IPS DF 19.7 (cell line): ENCODE data around the gene UBAC1.
"Not testable (repeated sequence)": the region's sequence is repeated elsewhere in the genome, so short reads cannot be mapped to it uniquely, and the experiment has no call there.

Experiments
- DNase-seq: peaks from one replicate; pipeline ENCODE4 v3.0.0-alpha.2; 2013; ENCODE audit warnings: low read depth, low spot score

UBAC1 gene

DNA sequence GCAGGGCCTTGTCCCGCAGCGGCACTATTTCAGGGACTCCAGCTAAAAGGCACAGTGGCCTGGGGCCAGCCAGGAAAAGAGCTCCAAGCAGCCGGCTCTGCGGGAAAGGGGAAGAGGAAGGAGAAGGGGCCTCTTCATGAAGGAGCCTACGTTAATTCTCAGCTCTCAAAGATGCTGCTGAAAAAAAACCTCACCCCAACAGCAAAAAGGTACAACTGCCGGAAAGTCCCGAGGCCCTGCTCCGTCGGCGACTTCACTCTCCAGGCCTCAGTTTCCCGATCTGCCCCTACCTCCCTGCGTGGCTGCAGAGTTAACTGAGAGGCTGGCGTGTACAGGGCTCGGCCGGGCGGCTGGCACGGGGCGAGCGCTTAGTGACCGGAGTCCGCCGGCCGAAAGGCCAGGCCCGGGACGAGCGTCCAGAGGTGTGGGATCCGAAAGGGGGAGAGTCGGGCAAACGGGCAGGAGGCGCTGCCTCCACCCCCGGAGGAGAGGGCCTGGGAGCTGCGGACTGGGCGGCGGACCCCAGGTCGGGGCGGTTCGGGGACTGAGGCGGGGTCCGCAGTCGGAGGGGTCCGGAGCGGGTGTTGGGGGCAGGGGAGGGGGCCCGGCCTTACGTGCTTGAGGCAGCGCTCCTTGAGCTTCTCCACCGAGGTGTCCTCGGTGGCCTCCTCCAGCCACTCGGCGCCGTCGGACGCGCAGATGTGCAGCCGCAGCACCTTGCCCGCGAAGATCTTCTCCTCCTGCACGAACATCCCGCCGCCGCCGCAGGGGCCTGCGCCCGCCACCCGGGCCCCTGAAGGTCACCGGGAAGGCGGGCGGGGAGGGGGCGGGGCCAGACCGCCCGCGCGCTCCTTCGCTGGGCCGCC, 529 bp downstream of the UBAC1 start:
- DNase-seq: no peak

DNA sequence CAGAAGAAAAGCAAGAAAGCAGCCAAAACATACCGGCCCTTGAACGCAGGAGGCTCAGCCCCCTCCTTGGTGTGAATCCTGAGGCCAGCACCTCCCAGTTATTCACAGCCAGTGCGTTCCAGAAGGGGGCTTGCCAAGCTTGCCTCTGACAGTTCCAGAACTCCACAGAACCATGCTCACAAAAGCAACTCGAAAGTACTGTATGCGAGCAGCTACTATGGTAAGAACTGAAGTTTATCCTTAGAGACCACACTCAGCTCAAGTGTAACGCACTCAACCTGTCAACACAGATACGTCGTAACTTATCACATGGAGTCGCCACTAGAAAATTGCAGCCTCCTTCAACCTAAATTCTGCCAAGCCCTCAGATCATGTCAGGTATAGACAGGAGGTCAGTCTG, 1.4 kb downstream of the UBAC1 start:
- DNase-seq: no peak

DNA sequence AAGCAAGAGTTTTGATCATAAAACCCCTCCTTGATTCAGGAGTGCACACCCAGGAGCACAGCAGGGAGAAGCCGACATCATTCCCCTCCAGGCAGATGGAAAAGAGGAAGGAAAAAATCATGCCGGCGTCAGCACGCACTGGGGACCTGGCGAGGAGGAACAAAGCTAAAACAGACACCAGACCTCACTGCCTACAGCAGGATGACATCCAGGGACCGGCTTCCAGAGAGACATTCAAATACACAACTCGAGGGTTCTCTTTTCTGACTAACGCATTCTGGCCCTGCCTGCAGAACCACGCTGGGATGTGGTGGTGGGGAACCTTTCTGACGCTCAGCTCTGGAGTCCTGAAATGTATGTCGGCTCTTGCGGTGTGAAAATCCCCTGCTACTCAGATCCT, 2.7 kb downstream of the UBAC1 start:
- DNase-seq: no peak

DNA sequence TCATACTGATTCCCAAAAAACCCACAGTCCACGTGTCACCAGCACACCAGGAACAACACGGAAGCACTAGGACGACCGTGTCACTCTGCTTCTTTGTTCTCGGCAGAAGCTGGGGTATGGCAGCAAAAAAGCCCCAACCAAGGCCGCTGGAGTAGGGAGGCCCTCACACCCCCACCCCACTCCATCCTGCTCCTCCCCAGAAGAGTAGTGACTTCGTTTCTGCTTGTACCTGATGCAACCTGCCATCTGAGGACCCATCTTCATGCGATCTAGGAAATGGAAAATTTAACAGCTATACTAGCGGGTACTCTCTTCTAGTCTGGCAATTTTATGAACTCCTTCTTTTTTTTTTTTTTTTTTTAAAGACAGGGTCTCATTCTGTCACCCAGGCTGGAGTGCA, 3.7 kb downstream of the UBAC1 start:
- no peak for DNase-seq

DNA sequence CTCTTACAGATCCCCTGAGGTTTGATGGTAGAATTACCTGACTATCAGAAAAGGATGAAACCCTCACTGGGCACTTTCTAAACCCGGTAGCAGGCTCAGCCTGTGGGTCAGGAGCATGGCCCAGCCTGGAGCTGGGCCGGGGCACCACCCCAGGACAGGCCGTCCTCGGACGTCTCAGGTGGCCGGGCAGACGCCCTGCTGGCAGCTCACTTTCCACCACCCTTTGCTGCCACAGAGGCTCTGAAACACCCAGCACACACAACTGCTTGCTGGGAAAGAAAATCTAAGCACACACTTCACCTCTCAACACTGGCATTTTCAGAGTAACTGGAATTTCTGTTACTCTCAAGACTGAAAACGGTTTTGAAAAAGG, 4.4 kb downstream of the UBAC1 start:
- DNase-seq: no peak

DNA sequence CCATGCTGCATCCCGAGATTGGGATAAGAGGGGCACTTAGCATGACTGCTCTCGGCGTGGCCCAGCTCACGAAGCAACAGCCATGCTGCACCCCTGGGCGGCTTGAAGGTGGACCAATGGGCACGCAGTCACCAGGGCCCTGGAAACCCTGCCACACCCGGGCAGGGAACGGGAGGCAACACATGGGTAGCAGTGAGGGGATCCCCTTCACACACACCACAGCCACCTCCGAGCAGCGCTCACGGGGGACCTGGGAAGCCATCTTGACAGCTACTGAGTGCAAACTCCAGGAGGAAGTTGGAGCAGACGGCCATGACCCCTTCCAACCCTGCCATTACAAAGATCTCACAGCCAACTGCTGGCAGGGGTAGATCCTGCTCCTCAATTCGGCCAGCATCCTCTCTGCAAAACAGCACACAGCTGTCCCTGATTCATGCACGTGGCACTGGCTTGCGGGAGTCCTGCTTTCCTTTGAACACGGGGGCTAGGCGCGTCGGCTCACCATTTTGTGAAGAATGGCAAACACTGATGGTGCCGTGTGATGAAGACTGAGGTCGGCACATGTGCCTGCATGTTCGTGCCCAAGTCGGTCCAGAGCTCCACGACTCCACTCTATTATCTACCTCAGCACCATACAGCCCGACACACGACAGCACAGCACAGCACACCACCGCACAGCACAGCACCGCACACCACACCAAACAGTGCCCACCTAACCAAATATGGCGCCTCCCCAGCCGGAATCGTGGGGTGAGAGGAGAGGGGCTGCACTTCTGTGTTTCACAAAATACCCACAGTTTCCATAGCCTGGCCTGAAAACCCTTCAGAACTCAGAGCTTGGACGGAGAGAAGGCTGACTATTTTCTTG, 5.0 kb downstream of the UBAC1 start:
- no peak for DNase-seq

DNA sequence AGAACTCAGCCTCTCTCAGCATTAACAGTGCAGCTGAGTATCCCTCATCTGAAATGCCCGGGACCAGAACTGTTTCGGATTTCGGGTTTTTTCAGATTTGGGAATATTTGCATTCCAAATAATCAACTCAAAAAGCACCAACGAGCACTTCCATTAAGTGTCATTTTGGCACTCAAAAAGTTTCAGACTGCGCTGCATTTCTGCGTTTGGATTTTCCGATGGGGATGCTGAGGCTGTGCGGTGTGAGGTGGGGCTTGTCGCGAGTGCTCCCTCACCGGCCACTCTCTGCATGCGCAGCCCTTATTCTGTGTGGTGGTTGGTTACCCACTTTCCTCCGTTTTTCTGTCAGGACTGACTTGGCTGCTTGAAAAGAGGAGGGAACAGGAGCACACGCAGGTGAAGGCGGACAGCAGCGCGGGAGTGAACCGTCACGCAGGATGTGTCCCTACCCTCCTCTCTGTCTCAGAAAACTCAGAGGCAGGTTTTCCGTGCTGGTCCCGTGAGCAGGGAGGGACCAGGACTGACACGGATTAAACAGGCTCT, 8.4 kb downstream of the UBAC1 start:
- no peak for DNase-seq

DNA sequence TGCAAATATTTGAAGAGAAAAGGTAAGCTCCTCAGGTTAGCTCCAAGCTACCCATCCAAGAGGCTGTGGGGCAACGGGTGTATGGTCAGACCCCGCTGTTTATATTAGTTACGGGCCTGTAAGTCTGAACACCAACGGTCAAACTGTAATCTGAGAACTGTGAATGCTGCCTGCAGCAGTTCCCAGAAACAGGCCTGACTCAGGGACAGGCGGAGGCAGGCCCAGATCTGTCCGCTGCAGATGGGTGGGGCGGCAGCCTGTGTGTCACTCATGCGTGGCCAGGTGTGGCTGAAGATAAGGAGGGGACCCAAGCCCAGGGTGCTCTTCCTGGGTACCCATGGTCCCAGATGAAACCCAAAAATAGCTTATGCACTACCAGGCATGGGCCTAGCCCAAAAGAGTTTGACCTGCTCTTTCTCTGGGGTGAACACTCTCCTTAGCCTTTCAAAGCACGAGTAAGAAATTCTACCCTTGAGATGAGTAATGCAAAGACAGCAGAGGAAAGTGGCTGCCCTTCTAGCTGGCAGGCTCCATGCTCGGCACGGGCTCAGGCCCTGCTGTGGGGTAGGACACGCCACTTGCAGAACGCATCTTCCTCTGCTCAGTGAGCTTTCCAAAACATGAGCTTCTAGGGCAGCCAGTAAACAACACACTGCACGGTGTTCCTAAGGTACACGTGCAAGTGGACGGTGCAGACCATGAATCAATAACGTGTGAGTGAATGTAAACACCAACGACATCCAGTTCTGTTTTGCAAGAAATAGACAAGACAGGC, 9.1 kb downstream of the UBAC1 start:
- no peak for DNase-seq

DNA sequence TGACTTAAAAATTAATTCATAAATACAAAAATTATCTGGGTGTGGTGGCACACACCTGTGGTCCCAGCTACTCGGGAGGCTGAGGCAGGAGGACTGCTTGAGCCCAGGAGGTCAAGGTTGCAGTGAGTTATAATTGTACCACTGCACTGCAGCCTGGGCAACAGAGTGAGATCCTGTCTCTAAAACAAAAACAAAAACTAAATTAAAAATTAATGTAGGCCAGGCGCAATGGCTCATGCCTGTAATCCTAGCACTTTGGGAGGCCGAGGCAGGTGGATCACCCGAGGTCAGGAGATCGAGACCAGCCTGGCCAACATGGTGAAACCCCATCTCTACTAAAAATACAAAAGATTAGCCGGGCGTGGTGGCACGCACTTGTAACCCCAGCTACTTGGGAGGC, 9.9 kb downstream of the UBAC1 start:
- DNase-seq: not testable (repeated sequence)

DNA sequence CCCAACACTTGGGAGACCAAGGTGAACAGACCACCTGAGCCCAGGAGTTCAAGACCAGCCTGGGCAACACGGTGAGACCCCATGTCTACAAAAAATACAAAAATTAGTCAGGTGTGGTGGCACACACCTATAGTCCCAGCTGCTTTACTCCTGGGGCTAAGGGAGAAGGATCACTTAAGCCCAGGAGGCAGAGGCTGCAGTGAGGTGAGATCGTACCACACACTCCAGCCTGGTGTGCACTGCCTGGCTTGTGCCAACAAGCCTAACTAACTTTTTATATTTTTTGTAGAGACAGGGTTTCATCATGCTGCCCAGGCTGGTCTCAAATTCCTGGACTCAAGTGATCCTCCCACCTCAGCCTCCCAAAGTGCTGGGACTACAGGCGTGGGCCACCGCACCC, 10.3 kb downstream of the UBAC1 start:
- DNase-seq: not testable (repeated sequence)

DNA sequence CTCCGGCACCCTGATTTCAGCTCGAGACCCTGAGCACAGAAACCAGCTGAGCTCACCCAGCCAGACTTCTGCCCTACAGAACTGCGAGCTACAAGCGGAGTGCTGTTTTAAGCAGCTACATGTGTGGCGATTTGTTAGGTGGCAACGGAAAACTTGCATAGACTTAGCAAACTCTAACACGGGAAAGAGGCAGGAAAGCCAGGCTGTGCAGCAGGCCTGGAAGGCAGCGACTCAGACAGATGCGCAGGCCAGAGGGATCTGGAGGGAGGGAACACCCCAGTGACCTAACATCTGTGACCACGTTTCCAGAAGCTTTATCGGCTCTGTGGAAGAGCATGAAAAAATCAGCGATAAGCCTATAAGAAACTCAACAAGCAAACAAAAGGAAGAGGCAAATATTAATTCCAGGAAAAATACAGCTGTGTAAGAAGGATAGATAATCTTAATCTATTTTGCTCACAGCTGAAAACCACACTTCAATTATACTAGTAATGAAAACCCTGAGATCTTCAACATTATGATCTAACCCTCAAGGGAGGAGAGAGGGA, 11.0 kb downstream of the UBAC1 start:
- no peak for DNase-seq

DNA sequence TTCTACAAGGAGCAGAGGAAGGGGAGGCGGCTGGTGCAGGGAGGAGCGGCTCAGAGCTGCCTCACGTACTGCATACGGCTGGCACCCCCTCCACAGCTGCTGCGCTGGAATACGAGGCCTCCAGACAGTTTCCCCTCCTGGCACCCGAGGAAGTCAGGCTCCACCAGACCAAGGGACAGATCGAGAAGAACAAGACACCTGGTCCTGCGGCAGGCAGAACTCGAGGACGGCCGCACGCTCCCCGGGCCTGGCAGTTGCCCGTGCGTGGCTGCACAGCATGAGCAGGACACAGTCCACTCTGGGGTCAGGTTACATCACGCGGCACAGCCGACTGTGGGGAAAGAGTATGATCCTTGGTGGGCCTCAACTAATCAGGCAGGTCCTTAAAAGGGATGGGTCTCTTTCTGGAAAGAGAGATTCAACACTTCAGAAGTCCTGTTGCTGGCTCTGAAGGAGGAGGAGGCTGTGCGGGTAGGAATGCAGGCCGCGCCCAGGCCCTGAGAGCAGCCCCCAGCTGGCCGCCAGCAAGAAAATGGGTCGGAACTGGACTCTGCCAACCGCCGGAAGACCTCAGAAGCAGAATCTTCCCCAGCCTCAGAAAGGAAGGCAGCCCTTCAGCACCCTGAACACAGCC, 11.6 kb downstream of the UBAC1 start:
- no peak for DNase-seq

DNA sequence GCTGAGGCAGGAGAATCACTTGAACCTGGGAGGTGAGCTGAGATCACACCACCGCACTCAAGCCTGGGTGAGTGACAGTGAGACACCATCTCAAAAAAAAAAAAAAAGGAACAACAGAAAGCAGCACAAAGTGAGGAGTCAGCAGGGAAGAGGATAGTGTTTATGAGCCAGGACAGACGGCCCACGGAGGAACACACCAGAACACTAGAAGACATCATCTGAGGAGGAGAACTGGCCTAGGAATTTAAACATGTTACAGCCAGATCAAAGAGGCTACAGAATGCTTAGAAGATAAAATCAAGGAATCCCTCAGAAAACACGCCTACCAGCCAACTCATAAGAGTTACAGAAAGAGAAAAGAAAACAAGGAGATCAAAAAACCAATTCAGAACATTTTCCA, 12.2 kb downstream of the UBAC1 start:
- DNase-seq: no peak

DNA sequence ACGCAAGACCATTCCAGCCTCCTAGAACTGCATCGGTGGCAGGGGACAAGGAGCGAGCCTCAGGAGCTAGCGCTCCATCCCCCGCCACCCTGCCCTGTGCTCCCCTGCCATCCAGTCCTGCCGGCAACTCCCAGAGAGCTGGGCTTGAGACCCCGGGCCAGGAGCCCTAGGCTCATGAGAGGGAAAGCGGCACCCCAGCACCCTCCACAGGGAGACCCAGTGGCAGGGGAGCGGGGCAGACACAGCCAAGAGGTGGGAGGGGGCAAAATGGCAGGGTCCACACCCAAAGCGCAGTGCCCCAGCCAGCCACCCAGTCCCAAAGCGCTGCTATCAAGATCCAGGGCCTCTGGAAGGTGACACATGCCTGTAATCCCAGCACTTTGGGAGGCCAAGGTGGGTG, 12.7 kb downstream of the UBAC1 start:
- DNase-seq: no peak

DNA sequence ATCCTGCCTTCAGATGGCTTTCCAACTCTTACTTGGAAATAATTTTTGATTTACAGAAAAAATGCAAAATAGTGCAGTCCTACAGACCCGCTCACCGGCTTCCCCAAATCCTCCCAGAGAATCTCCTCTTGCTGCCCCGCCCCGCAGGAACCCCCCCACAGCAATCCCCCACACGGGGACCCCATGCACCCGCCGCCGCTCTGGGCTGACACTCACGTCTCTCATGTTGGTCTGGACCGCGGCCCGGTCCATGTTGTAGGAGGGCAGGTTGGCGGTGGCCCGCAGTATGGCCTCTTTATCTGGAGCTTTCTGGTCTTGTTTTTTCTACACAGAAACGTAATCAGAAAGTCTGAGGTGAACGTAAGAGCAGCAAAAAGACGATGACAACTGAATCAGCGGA, 13.6 kb downstream of the UBAC1 start:
- no peak for DNase-seq

DNA sequence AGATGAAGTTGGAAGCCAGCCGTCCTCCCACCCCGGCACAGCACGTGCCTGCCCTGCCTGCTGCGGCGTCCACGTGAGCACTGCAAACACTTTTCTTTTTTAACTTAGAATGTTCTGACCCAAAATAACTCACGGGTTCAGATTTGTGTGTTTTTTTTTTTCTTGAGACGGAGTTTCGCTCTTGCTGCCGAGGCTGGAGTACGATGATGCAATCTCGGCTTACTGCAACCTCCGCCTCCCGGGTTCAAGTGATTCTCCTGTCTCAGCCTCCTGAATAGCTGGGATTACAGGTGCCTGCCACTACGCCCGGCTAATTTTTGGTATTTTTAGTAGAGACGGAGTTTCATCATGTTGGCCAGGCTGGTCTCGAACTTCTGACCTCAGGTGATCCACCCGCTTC, 14.1 kb downstream of the UBAC1 start:
- not testable (repeated sequence) for DNase-seq

DNA sequence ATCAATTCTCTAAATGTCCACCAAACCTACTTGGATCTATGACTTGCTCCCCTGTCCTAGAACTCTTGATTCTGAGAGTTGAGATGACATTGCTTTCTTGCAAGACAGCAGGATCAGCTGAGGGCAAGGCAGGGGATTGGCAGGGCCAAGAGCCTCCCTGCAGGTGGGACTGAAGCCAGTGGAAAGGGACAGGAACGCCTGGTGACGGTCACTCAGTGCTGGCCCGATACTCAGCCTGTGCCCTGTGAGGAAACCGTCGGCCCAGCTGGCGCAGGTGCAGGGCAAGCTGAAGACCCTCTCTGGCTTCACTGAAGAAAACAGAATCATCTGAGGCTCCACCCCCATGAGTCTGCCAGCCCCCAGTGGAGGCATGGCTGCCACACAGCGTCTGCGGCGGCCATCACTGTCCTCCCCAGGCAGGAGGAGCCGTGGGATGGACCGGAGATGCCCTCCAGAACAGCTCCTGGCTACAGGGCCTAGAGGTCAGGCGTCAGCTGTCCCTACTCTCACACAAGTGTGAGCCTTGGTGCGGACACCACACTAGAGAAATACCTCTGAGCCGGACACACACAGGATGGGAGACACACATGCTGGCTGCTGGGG, 14.7 kb downstream of the UBAC1 start:
- DNase-seq: no peak

DNA sequence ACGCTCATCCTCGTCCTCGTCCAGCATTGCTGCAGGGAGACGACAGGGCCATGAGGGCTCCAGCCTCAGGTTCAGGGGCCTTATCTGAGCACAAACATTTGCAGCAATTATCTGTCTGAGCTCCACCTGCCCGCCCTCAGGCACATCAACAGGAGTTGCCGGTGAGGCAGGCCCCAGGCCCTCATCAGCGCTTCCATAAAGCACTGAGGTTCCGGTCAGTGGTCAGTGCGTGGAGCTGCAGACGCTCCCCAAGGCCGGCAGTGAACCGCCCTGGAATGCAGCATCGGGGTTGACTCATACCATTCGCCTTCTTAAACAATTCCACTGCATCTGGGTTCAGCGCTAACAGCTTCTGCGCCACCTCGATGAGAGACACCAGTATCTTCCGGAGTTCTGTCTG, 15.2 kb downstream of the UBAC1 start:
- DNase-seq: no peak

DNA sequence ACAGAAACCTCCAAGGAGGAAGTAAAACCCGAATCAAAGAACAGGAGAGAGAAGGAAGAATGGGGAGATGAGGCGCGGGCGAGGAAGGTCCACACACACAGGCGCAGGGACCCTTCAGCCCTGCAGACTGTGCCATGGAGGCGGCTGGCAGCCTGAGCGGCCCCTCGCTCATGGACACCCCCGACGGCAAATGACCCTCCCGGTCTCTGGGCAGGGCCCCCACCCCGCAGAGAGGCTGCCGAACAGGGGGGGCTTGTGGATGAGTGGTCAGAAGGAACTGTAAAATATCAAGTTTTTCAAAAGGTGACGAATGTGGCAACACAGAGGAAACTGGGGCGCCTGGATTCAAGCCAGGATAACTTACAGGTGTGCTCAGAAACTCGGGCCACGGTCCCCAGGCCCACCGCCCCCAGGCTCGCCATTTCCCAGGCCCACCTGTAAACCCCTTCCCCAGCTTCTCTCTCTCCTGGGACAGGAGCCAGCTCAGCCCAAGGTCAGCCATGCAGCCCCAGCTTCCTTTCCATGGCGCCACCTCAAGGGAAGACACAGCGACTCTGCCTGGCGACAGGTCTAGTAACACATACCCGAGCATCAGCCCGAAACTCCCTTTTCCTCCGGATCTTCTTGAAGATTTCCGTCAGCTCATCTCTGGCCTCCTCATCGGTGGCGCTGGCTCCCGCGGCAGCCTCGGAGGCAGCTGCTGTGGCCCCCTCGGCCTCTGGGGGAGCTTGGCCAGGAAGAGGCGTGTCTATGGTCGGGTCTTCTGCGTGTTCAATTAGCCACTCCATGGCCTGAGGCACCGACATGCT, 16.5 kb downstream of the UBAC1 start:
- DNase-seq: no peak

DNA sequence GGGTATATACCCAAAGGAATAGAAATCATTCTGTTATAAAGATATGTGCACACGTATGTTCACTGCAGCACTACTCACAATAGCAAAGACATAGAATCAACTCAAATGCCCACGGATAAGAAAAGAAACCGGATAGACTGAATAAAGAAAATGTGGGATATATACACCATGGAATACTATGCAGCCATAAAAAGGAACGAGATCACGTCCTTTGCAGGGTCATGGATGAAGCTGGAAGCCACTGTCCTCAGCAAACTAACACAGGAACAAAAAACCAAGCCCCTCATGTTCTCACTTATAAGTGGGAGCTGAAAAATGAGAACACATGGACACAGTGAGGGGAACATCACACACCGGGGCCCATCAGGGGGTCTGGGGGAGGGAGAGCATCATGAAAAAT, 17.6 kb downstream of the UBAC1 start:
- not testable (repeated sequence) for DNase-seq
